Colonic mucosa (tissue), 4 donors: ENCODE results near the gene FMO1. TPM values are rescaled to one million over a fixed set of nuclear protein-coding genes. Genes with fewer than 3 reads are reported as not detected.
A peak's percentile ranks its signal among the peaks of the same experiment; 100 is the strongest.

ENCODE experiments used
- DNase-seq: peaks from one replicate; pipeline ENCODE4 v3.0.0-alpha.2; 2020
- H3K27ac ChIP-seq: fragments of 200-600 bp; one replicate; pipeline ENCODE4 v1.8.0; 2021
- H3K27me3 ChIP-seq: fragments of 200-600 bp; one replicate; pipeline ENCODE4 v1.8.0; 2021
- H3K36me3 ChIP-seq: fragments of 200-600 bp; one replicate; pipeline ENCODE4 v1.8.0; 2021
- H3K4me1 ChIP-seq: fragments of 200-600 bp; one replicate; pipeline ENCODE4 v1.8.0; 2021; ENCODE audit warnings: mild to moderate bottlenecking
- H3K4me3 ChIP-seq: fragments of 200-600 bp; one replicate; pipeline ENCODE4 v1.8.0; 2021
- H3K9ac ChIP-seq, 2 donors: one replicate each; pipeline ENCODE4 v1.7.0; 2013; ENCODE audit warnings: control low read depth in 2 of 2, low read depth in 2 of 2, low read length in 2 of 2
- H3K9me3 ChIP-seq: fragments of 200-600 bp; one replicate; pipeline ENCODE4 v1.8.0; 2021
- CTCF ChIP-seq: fragments of 200-600 bp; IDR thresholded peaks from one replicate; pipeline ENCODE4 v1.8.0; 2022; ENCODE audit warnings: antibody characterized with exemption, mild to moderate bottlenecking
- intact Hi-C: fragments of 100-400 bp; cut with DNase I; formaldehyde crosslinking; loops from one replicate; pipeline ENCODE4 v1.14.1; 2022
- total RNA-seq, 2 donors: library from RNA; stranded (reverse); fragmentation: NEBNext Ultra II Directional in 1 of 2; extraction: Animal tissue kit (Norgen Biotek cat#: 25700) in 1 of 2; gene quantifications; one replicate each; pipeline ENCODE4 v1.2.1, GENCODE V29; 2021
- donor health status: healthy.
- donor health status: DM: no; HTN: no; CAD: no.
- donor health status: DM: no; HTN: no; CAD: no.

FMO1 gene
- total RNA-seq, 2 donors from 2014 or later: not detected

GRCh38 chr1:171247501-171247900, 793 bp upstream of the FMO1 start:
- no peak for DNase-seq
- intact Hi-C loops: loop anchor here (5.0 kb wide), 1 partner anchor 65 kb away; the partner anchor contains the start of gene FMO4
- Histone ChIP-seq H3K36me3 (no peaks in the 10 kb centered on the region), H3K4me3 (no peak overlapping the region), H3K27me3 (no peaks in the 10 kb centered on the region), H3K9me3 (no peaks in the 10 kb centered on the region), H3K27ac (no peak overlapping the region), H3K4me1 (no peaks in the 10 kb centered on the region), H3K9ac (no peak overlapping the region)
- no peak for TF ChIP-seq CTCF

- H3K36me3 ChIP-seq: no peaks in the 10 kb centered on the region
- no peak for TF ChIP-seq CTCF
- intact Hi-C loops: loop anchor here (5.0 kb wide), 1 partner anchor 63 kb away; the partner anchor contains the start of gene FMO4
- H3K27me3 ChIP-seq: no peaks in the 10 kb centered on the region
- H3K4me3 ChIP-seq: no peak overlapping the region
- H3K27ac ChIP-seq: no peak overlapping the region
- no peak overlapping the region for H3K9ac ChIP-seq
- H3K4me1 ChIP-seq: no peaks in the 10 kb centered on the region
- no peaks in the 10 kb centered on the region for H3K9me3 ChIP-seq
- DNase-seq: no peak
Observed at GRCh38 chr1:171248841-171249240, 547 bp downstream of the FMO1 start.

GRCh38 chr1:171250263-171250662, 2.0 kb downstream of the FMO1 start:
- Histone ChIP-seq H3K4me1 (no peaks in the 10 kb centered on the region), H3K27me3 (no peaks in the 10 kb centered on the region)

GRCh38 chr1:171251042-171251951, 3.0 kb downstream of the FMO1 start:
- peak overlapping the region; percentile 45 for H3K4me3 ChIP-seq
- H3K4me1 ChIP-seq: no peaks in the 10 kb centered on the region
- peak; percentile 56 for TF ChIP-seq CTCF

More at GRCh38 chr1:171250263-171250662, 2.0 kb downstream of the FMO1 start:
- no peak for DNase-seq
- intact Hi-C loops: no loop called here
- Histone ChIP-seq H3K36me3 (no peaks in the 10 kb centered on the region), H3K9me3 (no peaks in the 10 kb centered on the region), H3K9ac (no peak overlapping the region), H3K27ac (no peak overlapping the region), H3K4me3 (no peak overlapping the region)
- no peak for TF ChIP-seq CTCF

GRCh38 chr1:171251952-171252300, 3.6 kb downstream of the FMO1 start:
- peak overlapping the region; percentile 13 to 62 for H3K9ac ChIP-seq
- H3K27me3 ChIP-seq: no peaks in the 10 kb centered on the region
- H3K36me3 ChIP-seq: no peaks in the 10 kb centered on the region
- TF ChIP-seq CTCF: no peak
- H3K4me1 ChIP-seq: no peaks in the 10 kb centered on the region
- peak overlapping the region; percentile 45 for H3K4me3 ChIP-seq
- no peak for DNase-seq
- no peaks in the 10 kb centered on the region for H3K9me3 ChIP-seq
- intact Hi-C loops: no loop called here
- H3K27ac ChIP-seq: no peak overlapping the region

More at GRCh38 chr1:171251042-171251951, 3.0 kb downstream of the FMO1 start:
- Histone ChIP-seq H3K9me3 (no peaks in the 10 kb centered on the region), H3K9ac (peak overlapping the region; percentile 13 to 62), H3K27me3 (no peaks in the 10 kb centered on the region), H3K27ac (no peak overlapping the region), H3K36me3 (no peaks in the 10 kb centered on the region)
- peak; percentile 51 for DNase-seq
- intact Hi-C loops: no loop called here
